ENCODE data around the gene MTFR1L. TPM values are rescaled to one million over a fixed set of nuclear protein-coding genes. Genes with fewer than 3 reads are reported as not detected.

MTFR1L gene
- polyA plus RNA-seq, 1 donor from 2014 or later = 115 TPM

DNA sequence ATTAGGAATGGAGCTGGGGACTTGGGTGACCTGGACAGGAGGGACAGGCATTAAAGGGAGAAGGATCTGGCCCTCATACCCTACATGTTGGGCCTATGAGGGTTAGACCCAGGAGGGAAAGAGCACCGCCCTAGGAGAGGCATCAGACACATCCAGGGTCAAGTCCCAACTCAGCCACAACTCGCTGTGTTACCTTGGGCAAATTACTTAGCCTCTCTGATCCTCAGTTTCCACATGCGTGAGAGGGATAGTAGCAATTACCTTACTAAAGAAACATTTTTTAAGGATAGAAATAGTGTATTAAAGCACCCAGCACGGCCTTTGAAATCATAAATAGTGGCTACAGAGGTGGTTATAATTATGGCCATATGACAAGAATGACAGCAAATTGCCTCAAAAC lies 39.9 kb upstream of the MTFR1L start (continued):
- TF ChIP-seq, protein P1, sequence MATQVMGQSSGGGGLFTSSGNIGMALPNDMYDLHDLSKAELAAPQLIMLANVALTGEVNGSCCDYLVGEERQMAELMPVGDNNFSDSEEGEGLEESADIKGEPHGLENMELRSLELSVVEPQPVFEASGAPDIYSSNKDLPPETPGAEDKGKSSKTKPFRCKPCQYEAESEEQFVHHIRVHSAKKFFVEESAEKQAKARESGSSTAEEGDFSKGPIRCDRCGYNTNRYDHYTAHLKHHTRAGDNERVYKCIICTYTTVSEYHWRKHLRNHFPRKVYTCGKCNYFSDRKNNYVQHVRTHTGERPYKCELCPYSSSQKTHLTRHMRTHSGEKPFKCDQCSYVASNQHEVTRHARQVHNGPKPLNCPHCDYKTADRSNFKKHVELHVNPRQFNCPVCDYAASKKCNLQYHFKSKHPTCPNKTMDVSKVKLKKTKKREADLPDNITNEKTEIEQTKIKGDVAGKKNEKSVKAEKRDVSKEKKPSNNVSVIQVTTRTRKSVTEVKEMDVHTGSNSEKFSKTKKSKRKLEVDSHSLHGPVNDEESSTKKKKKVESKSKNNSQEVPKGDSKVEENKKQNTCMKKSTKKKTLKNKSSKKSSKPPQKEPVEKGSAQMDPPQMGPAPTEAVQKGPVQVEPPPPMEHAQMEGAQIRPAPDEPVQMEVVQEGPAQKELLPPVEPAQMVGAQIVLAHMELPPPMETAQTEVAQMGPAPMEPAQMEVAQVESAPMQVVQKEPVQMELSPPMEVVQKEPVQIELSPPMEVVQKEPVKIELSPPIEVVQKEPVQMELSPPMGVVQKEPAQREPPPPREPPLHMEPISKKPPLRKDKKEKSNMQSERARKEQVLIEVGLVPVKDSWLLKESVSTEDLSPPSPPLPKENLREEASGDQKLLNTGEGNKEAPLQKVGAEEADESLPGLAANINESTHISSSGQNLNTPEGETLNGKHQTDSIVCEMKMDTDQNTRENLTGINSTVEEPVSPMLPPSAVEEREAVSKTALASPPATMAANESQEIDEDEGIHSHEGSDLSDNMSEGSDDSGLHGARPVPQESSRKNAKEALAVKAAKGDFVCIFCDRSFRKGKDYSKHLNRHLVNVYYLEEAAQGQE (IDR thresholded peaks at IDR 0.05; ENCODE audit: borderline replicate concordance) = no peak
- TF ChIP-seq EZH2 (IDR thresholded peaks at IDR 0.05; ENCODE audit: borderline replicate concordance, insufficient read depth, low read length, poor library complexity, severe bottlenecking) = no peak

DNA sequence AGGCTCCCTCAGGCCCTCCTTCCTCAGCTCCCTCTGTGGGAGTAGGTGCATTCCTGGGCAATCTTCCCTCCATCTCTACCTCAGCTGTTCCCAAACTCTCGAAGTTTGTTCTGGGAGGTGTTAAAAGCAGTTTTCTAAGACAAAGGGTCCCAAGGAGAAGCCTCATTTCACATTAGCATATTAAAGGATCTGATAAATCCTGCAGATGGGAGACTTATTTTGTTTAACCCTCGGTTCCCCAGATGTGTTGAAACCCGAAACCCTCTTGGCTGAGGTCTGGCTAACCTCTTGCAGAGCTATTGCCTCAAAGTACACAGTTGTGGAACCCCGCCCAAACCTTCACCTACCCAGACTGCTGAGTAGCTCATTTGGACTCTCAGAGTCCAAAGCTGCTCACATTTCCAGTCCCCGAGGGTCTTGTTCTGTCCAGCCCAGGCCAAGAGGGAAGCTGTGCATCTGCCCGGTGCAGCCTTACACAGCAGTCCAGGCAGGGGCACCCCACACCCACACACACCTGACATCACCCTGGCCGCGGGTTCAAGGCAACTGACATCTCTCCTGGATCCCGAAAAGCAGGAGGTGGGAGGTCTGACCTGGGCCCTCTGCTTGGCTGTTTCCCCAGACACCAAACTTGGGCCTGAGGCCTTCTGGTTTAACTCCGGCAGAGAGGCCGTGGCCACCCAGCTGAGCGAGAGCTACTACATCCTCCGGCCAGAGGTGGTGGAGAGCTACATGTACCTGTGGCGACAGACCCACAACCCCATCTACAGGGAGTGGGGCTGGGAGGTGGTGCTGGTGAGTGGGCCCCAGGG lies 39.2 kb upstream of the MTFR1L start:
- Histone ChIP-seq H3K36me3 (ENCODE audit: insufficient read depth, low read length) (no peaks in the 10 kb centered on the region), H4K20me1 (ENCODE audit: insufficient read depth) (no peaks in the 10 kb centered on the region), H2AFZ (ENCODE audit: low read depth, low read length) (no peak overlapping the region), H3K27me3 (ENCODE audit: insufficient read depth, low read depth, low read length) (no peaks in the 10 kb centered on the region), H3K79me2 (replicated peaks; ENCODE audit: insufficient read depth, low read length) (no peaks in the 10 kb centered on the region), H3K4me2 (ENCODE audit: low read length) (no peak overlapping the region), H3F3A (ENCODE audit: insufficient read depth, low read length, poor library complexity, severe bottlenecking) (no peaks in the 10 kb centered on the region), H3K9me2 (ENCODE audit: insufficient read depth, low read length) (no peaks in the 10 kb centered on the region), H3K9me3 (ENCODE audit: low read length) (no peaks in the 10 kb centered on the region), H3K27ac (ENCODE audit: low read length) (no peak overlapping the region), H3K4me3 (ENCODE audit: low read length) (no peak overlapping the region), H3K9ac (ENCODE audit: low read length) (no peak overlapping the region)
- TF ChIP-seq TAF1 (IDR thresholded peaks at IDR 0.05; ENCODE audit: low read depth) (no peak), EP300 (conservative IDR thresholded peaks at IDR 0.05; ENCODE audit: poor library complexity, severe bottlenecking) (no peak), MXI1 (conservative IDR thresholded peaks at IDR 0.05; ENCODE audit: poor library complexity, severe bottlenecking) (no peak), SMC3 (conservative IDR thresholded peaks at IDR 0.05; ENCODE audit: poor library complexity) (no peak), EZH2 (IDR thresholded peaks at IDR 0.05; ENCODE audit: borderline replicate concordance, insufficient read depth, low read length, poor library complexity, severe bottlenecking) (no peak), POLR2AphosphoS5 (IDR thresholded peaks at IDR 0.05) (no peak), RAD21 (conservative IDR thresholded peaks at IDR 0.05) (no peak)
- TF ChIP-seq, protein P1 (IDR thresholded peaks at IDR 0.05; ENCODE audit: borderline replicate concordance) = no peak
- TF ChIP-seq, protein P2, sequence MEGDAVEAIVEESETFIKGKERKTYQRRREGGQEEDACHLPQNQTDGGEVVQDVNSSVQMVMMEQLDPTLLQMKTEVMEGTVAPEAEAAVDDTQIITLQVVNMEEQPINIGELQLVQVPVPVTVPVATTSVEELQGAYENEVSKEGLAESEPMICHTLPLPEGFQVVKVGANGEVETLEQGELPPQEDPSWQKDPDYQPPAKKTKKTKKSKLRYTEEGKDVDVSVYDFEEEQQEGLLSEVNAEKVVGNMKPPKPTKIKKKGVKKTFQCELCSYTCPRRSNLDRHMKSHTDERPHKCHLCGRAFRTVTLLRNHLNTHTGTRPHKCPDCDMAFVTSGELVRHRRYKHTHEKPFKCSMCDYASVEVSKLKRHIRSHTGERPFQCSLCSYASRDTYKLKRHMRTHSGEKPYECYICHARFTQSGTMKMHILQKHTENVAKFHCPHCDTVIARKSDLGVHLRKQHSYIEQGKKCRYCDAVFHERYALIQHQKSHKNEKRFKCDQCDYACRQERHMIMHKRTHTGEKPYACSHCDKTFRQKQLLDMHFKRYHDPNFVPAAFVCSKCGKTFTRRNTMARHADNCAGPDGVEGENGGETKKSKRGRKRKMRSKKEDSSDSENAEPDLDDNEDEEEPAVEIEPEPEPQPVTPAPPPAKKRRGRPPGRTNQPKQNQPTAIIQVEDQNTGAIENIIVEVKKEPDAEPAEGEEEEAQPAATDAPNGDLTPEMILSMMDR (IDR thresholded peaks at IDR 0.05; ENCODE audit: poor library complexity, severe bottlenecking) = no peak

Measured in neural cell (in vitro differentiated cells).